GM19099 (cell line): Measurements from ENCODE around the gene TNIP2.

Experiments used
- POLR2A ChIP-seq: IDR thresholded peaks from 3 replicates; pipeline ENCODE4 v1.6.1; 2011; ENCODE audit warnings: low read depth; ENCODE audit not compliant: insufficient read length; ENCODE audit errors: extremely low read depth

TNIP2 gene

DNA sequence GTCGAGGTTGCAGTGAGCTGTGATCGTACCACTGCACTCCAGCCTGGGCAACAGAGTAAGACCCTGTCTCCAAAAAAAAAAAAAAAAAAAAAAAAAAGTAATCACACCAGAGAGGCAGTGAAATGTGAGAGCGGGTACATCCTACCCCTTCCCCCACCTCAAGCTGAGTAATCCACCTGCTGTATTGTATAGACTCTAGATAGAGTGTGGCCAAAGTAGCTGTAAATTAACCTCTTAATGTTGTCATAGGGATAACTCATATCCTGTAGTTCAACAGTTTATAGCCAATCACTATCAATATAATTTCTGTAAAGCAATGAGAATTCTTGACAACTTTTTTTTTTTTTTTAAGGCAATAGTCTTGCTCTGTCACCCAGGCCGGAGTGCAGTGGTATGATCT, 30.8 kb downstream of the TNIP2 start:
- TF ChIP-seq POLR2A: no peak

DNA sequence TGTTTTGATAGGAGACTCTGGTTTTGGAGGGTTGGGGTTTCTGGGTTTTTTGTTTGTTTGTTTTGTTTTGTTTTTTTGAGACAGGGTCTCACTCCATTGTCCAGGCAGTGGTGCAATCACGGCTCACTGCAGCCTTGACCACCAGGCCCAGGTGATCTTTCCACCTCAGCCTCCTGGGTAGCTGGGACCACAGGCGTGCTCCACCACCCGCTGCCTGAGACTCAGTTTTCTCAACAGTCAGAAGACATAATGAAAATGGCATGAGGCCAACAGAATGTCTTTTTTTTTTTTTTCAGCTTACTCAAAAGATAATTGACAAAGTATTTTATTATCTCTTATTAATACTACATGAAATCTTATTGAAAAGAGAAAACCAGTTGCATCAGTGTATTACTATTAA, 32.4 kb downstream of the TNIP2 start:
- no peak for TF ChIP-seq POLR2A

DNA sequence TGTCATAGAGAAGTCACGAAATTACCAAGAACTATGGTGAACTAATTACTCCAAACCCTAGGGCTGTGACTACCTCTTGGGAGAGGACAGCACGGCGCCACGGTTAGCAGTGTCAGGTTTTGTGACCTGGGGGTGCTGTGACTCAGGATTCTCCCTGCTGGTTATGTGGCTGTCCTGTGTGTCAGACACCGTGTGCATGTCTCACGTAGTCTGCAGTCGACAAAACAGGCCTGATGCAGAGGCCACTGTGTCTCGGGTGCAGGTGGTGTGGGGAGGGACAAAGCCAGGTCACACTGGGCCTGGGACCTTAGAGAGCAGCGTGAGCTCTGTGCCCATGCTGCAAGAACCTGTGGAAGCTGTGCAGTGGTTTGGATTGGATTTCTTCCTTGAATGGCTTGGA, 34.1 kb downstream of the TNIP2 start:
- TF ChIP-seq POLR2A: no peak

DNA sequence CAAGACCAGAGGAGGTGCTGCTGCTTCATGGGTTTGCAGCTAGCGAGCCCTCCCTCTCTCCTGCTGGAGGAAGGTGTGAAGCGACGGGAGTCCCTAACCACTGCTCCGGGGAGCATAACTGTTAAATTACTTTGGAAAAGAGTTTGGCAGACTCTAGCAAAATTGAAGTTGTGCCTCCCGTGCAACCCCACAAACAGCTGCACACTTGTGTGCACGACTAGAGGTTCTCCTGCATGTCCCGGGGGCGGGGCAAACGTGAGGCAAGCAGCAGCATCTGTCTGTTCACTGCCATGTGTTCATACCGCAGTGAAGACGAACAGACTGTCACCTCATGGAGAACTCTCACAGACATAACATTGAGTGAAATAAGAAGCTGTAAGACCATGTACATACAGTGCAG, 34.5 kb downstream of the TNIP2 start:
- TF ChIP-seq POLR2A: no peak

DNA sequence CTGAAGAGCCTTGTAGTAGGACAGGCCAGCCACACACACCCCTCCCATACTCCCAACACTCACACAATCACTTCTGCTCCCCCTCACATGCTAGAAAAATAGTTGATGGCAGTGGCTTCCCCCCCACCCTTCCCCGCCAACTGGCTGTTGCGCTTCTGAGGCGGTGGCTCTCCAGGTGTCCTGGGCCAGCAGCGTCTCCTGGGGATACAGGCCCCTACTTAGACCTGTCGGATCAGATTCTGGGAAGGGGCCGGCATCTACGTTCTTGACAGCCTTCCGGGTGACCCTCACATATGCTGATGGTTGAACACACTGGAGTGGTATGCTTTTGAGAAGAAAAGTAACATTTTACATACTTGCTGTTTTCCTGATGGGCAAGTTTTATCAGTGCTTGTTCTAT, 39.9 kb downstream of the TNIP2 start:
- no peak for TF ChIP-seq POLR2A

DNA sequence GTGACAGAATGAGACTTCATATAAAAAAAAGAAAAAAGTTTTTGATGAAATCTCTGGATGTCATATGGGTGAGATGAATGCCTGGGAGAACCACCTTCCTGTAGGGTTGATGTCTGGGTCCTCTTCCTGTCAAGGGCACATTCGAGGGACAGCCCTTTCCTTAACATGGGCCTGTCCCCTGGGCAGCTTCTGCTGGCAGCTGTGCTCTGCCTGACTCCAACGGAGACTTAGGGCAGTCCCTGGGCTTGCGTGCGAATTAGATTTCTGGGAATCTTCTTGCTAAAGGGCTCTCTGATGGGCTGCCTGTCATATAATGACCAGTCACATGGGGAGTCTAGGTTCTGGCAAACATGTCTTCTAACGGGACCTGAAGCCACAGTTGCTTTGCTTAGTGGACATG, 40.7 kb downstream of the TNIP2 start:
- TF ChIP-seq POLR2A: no peak

DNA sequence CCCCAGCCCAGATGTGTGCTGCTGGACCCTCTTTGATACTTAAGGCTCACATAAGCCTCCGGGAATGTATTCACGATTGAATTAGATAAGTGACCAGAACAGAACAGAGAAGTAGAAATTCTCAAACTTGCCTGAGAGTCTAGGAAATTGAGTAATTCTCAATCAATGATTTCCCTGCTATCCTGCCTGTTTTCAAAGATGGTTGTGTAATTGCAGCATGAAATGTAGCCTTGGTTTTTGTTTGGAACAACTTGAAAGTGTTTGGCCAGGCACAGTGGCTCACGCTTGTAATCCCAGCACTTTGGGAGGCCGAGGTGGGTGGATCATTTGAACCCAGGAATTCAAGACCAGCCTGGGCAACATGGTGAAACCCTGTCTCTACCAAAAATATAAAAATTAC, 41.2 kb downstream of the TNIP2 start:
- TF ChIP-seq POLR2A: no peak

DNA sequence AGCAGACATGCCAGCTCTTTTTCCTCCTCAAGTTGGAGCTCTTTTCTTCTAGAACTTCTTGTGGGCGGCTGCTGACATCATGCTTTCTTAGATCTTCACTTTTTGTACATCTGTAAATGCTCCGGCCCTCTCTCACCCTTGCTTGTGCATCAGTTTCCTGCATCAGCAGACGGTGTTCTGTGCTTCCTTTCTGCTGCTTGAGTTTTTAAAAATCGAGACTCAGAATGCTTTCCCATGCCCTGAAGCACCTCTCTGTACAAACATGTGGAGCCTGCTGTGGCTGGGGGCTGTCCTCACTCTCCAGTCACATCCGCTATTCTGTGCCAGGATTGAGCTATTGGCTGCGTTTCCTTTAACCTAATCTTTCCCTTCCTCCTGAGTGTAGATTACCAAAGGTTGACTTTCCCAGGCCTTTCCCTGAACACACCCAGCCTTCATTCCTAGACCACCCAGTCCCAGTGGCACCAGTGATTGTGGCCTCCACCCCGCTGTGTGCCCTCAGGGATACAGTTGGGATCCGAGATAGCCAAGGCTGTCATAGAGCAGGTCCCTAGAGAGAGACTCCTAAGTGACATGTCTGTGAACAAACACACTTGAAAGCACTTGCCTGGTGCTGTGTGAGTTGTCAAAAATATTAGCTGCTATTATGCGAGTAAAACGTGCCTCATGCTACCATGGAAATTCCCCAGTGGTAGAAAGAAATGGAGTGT, 41.9 kb downstream of the TNIP2 start:
- no peak for TF ChIP-seq POLR2A

DNA sequence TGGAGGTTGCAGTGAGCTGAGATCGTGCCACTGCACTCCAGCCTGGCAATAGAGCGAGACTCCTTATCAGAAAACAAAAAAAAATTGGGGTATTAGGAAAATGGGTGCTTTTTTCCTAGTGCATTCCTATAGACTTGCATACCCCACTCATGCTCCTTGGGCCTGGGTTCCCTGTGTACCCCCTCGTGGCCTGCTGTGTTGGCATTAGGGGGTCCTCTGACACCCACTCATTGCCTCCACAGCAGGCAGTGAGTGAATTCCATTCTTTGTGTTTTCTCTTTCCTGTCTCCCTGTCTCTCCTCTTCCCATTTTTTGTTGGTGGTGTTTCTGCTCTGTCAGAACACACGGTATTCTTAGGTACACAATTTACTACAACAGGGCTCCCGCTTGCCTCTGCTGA, 42.8 kb downstream of the TNIP2 start:
- TF ChIP-seq POLR2A: no peak

DNA sequence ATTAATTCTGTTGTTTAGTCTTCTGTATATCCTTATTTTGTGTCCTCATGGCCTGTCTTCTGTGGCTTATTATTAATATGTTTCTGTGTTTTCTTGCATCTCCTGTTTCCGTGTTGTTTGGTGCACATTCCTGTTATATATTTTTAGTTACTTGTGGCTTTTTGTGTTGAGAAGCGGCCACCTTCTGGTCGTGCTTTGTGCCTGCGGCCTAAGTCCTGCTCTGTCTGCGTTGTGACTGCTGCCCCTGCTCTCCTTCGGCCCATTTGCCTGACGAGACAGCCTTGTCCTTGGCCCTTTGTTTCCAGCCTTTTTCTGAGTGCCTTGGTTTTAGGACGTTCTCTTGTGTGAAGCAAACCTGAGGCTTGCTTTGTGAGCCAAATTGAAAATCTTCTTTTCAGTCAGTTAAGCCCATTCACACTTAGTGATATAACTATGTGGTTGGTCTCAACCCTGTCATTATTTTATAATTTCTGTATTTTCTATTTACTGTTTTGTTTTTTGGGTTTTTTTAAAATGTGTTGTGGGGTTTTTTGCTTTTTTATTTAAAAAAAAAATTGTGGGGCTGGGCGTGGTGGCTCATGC, 43.8 kb downstream of the TNIP2 start:
- TF ChIP-seq POLR2A: no peak

DNA sequence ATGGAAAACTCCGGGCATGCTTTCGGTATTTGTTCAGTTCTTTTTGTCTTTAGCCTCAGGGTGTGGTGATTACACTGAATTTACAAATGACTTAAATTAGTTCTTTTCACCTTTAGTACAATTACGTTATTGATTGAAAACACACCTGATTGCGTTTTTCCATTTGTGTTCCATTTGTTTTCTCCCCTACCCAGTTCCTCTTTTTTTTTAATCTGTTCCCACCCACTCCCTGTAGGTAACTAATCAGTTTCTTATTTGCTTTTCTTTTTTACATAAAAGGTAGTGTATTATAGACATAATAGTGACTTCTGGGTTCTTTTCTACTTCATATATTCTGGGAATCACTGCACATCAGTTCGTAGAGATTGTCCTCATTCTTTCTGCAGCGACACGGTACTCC, 53.4 kb downstream of the TNIP2 start:
- no peak for TF ChIP-seq POLR2A

DNA sequence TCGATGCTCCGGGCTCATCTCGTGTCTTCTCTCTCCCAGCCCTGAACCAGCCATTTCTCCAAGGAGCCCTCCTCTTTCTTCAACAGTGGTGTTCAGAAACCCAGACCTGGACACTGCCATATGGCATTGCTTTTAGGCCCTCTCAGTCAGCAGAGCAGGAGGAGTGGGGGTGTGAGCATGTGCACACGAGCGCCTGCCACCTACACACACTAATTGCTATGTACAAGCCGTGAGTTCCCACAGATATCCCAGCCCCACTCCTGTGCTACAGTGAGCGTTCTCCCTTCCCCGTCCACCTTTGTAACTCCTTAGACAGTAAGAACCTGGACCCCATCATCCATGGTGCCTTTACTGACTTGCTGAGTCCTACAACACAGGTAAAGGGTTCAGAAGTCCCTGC, 53.8 kb downstream of the TNIP2 start:
- no peak for TF ChIP-seq POLR2A

DNA sequence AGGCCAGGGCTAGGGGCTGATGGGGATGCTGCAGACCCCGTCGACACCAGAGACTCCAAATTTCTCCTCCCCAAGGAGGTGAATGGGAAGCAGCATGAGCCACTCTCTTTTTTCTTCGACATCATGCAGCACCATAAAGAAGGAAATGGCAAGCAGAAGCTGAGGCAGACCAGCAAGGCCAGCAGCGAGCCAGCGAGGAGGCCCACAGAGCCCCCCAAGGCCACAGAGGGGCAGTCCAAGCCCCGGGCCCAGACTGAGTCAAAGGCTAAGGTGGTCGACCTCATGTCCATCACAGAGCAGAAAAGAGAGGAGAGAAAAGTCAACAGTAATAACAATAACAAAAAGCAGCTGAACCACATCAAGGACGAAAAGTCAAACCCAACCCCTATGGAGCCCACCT, 56.1 kb downstream of the TNIP2 start:
- no peak for TF ChIP-seq POLR2A

DNA sequence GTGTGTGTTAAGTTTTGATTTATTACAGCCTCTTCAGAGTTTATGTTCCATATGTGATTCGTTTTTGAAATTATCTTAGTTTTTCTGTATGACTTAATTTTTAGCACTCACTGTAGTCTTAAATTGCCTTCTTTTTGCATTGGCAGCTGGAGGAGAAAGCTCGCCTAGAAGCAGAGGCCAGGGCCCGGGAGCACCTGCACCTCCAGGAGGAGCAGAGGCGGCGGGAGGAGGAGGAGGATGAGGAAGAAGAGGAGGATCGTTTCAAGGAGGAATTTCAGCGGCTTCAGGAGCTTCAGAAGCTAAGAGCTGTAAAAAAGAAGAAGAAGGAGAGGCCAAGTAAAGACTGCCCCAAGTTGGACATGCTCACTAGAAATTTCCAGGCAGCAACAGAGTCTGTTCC, 56.6 kb downstream of the TNIP2 start:
- TF ChIP-seq POLR2A: no peak

DNA sequence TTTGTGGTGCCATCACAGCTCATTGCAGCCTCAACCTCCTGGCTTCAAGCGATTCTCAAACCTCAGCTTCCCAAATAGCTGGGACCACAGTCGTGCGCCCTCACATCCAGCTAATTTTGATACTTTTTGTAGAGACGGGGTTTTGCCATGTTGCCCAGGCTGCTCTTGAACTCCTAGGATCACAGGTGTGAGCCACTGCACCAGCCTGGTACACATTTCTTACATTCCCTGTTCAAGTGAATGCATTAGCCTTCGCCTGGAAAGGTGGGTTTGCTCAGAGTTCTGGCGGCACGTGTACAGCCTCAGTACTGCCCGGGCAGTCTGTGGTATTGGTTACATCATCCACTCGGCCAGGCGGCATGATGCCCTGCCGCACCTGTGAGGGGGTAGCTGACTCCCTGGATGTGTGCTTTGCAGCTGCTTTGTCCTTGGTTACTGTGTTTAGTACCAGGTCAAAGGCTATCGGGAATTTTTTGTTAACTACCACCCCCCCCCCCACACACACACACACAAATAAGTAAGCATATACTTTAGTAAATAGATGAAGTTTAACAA, 57.1 kb downstream of the TNIP2 start:
- no peak for TF ChIP-seq POLR2A

DNA sequence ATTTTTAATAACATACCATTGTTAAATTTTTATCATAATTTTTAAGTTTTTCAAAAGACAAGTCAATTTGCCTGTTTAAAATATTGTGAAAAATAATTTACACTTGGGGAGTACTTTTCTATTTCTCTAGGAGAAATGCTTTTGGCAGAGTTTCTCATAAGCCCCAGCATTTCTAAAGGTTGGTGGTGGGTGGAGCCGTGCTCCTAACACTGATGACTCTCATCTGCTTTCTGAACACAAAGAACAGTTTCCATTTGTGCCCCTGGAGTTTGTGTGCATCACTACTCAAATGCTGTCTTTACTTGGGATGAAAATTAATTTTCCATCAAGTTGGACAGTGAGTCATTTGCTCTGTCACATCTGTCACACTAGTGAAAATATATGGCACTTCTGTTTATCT, 57.6 kb downstream of the TNIP2 start:
- TF ChIP-seq POLR2A: no peak
